ENCODE results near the gene ZIM2.

ZIM2 gene

GRCh38 chr19:56838909-56839651 lies 1.4 kb downstream of the ZIM2 start:
- peak; percentile 18 for DNase-seq (ENCODE audit: low spot score)

- peak; percentile 14 for DNase-seq (ENCODE audit: low spot score)
Measured at GRCh38 chr19:56838024-56838908, 2.3 kb downstream of the ZIM2 start.

GRCh38 chr19:56837492-56838023 lies 3.0 kb downstream of the ZIM2 start:
- DNase-seq (ENCODE audit: low spot score) = no peak

- DNase-seq (ENCODE audit: low spot score) = no peak
Measured at GRCh38 chr19:56837004-56837403, 3.5 kb downstream of the ZIM2 start.

GRCh38 chr19:56836059-56836458 lies 4.5 kb downstream of the ZIM2 start:
- no peak for DNase-seq (ENCODE audit: low spot score)

- DNase-seq (ENCODE audit: low spot score) = no peak
Measured at GRCh38 chr19:56835401-56835800, 5.1 kb downstream of the ZIM2 start.

GRCh38 chr19:56834564-56835375 lies 5.8 kb downstream of the ZIM2 start:
- DNase-seq (ENCODE audit: low spot score) = no peak

- DNase-seq (ENCODE audit: low spot score) = no peak
Measured at GRCh38 chr19:56832352-56832928, 8.1 kb downstream of the ZIM2 start.

GRCh38 chr19:56831255-56831654 lies 9.3 kb downstream of the ZIM2 start:
- no peak for DNase-seq (ENCODE audit: low spot score)

GRCh38 chr19:56829596-56829995 lies 10.9 kb downstream of the ZIM2 start:
- DNase-seq (ENCODE audit: low spot score) = no peak

- no peak for DNase-seq (ENCODE audit: low spot score)
Measured at GRCh38 chr19:56827708-56828107, 12.8 kb downstream of the ZIM2 start.

- DNase-seq (ENCODE audit: low spot score) = no peak
Measured at GRCh38 chr19:56823956-56824355, 16.6 kb downstream of the ZIM2 start.

- no peak for DNase-seq (ENCODE audit: low spot score)
Measured at GRCh38 chr19:56823417-56823816, 17.1 kb downstream of the ZIM2 start.

GRCh38 chr19:56822755-56823154 lies 17.8 kb downstream of the ZIM2 start:
- DNase-seq (ENCODE audit: low spot score) = no peak

GRCh38 chr19:56821675-56822074 lies 18.9 kb downstream of the ZIM2 start:
- no peak for DNase-seq (ENCODE audit: low spot score)

GRCh38 chr19:56821209-56821608 lies 19.3 kb downstream of the ZIM2 start:
- no peak for DNase-seq (ENCODE audit: low spot score)

- DNase-seq (ENCODE audit: low spot score) = no peak
Measured at GRCh38 chr19:56819166-56819565, 21.4 kb downstream of the ZIM2 start.

GRCh38 chr19:56814656-56815055 lies 25.9 kb downstream of the ZIM2 start:
- no peak for DNase-seq (ENCODE audit: low spot score)

- no peak for DNase-seq (ENCODE audit: low spot score)
Measured at GRCh38 chr19:56813531-56813930, 27.0 kb downstream of the ZIM2 start.

- DNase-seq (ENCODE audit: low spot score) = no peak
Measured at GRCh38 chr19:56811480-56811879, 29.0 kb downstream of the ZIM2 start.

GRCh38 chr19:56810260-56810659 lies 30.3 kb downstream of the ZIM2 start:
- DNase-seq (ENCODE audit: low spot score) = no peak
